Activated CD4-positive, alpha-beta T cell treated with anti-CD3 and anti-CD28 coated beads for 1 hour (primary cell): ENCODE data around the gene TGFBR3L.

ENCODE experiments used
- DNase-seq: peaks from one replicate; pipeline ENCODE4 v3.0.0-alpha.2; 2020

Gene TGFBR3L

GRCh38 chr19:7963566-7963965, 48.9 kb downstream of the TGFBR3L start:
- no peak for DNase-seq

DNA sequence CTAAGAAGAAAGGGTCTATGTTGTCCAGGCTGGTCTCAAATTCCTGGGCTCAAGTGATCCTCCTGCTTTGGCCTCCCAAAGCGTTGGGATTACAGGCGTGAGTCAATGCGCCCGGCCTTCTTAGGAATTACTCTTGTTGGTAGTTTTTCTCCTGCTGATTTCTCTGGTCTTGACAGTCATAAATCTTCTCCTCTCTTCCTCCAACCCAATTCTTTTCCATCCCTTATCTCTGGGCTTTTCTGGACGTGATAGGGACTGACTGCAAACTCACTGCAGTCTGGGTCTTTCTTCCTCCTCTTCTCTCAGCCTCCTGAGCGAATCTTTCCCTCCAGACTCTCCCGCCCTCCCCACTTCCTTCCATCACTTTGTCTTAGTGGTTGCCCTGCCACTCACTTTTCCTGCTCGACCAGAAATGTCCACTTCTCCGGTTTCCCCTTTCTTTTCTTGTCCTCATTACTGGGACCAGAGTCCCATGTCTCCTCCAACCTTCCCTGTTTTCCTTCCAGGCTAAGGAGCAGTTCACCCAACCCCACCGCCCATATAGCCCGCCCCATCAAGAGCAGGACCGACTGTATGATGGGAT, 50.7 kb downstream of the TGFBR3L start:
- no peak for DNase-seq

- no peak for DNase-seq
Observed at GRCh38 chr19:7965921-7966665, 51.5 kb downstream of the TGFBR3L start.

- DNase-seq: no peak
Observed at GRCh38 chr19:7968008-7968795, 53.6 kb downstream of the TGFBR3L start.
